Neuron (in vitro differentiated cells): ENCODE results near the gene OTOG.

Source experiments
- H2AFZ ChIP-seq: one replicate; pipeline ENCODE4 v1.6.1; 2013; ENCODE audit warnings: low read depth, mild to moderate bottlenecking, inconsistent platforms, low read length, moderate library complexity
- H3K27me3 ChIP-seq: one replicate; pipeline ENCODE4 v1.6.1; 2013; ENCODE audit warnings: low read length; ENCODE audit not compliant: insufficient read depth
- H3K36me3 ChIP-seq: one replicate; pipeline ENCODE4 v1.6.1; 2013; ENCODE audit warnings: low read length; ENCODE audit not compliant: insufficient read depth
- H3K4me1 ChIP-seq: one replicate; pipeline ENCODE4 v1.6.1; 2013; ENCODE audit warnings: low read length; ENCODE audit not compliant: insufficient read depth
- H3K4me3 ChIP-seq: 2 replicates; pipeline ENCODE4 v1.5.1; 2013; ENCODE audit warnings: mild to moderate bottlenecking, low read length, moderate library complexity
- H3K9me3 ChIP-seq: one replicate; pipeline ENCODE4 v1.6.1; 2013; ENCODE audit warnings: low read length

The OTOG gene

DNA sequence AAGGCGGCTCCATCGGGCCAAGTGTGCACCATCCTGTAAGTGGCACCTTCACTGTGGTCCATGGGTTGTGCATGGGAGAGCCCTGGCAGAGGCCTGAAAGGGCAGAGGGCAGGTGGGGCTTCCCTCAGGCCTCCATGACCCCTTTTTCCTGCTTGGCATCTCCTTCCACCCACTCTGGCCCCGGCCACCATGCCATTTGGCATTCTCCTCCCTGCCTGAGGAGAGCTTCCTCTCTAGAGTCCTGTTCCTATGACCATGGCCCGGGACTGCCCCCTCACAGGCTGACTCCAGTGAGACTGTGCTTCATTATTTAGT lies 4.9 kb downstream of the OTOG start:
- Histone ChIP-seq H3K4me1 (no peaks in the 10 kb centered on the region), H2AFZ (no peak overlapping the region), H3K9me3 (no peaks in the 10 kb centered on the region), H3K36me3 (no peaks in the 10 kb centered on the region), H3K4me3 (no peak overlapping the region), H3K27me3 (peaks cover 13% of the 10 kb centered on the region)

DNA sequence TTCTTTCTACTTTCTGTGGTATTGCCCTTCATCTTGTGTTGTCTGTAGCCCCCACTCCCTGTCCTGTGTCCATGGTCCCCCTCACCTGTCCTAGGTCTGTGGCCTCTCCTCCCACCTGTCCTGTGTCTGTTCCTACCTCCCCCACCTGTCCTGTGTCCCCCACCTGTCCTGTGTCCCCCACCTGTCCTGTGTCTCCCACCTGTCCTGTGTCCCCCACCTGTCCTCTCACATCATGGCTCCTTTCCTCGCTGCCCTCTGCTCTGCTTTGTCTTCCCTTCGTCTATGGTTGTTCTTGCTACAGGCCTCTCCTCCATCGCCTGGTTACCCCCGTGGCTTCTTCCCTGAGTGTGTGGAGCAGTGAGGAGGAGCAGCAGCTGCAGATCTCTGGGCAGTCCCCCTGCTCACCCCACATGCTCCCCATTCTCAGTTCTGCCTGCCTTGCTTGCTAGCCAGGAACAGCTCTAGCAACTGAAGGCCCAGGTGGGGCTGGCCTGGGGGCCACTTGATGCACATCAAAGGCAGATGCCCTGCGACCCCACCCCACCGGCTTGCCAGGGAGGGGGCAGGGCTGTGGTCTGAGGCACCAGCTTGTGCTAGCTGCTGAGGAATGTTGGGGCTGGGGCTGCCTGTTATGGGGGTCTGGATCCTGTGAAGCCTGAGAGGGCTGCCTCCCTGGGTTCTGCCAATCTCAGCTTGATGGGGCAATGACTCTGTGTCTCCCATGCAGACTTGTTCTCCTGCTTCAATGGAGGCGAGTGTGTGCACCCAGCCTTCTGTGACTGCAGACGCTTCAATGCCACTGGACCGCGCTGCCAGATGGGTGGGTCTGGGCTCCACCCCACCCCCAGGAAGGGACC lies 5.6 kb downstream of the OTOG start:
- peaks cover 7% of the 10 kb centered on the region for H3K27me3 ChIP-seq
- H3K9me3 ChIP-seq, result no peaks in the 10 kb centered on the region
- H3K36me3 ChIP-seq, result no peaks in the 10 kb centered on the region
- H3K4me1 ChIP-seq, result no peaks in the 10 kb centered on the region
- no peak overlapping the region for H2AFZ ChIP-seq
- H3K4me3 ChIP-seq, result no peak overlapping the region

DNA sequence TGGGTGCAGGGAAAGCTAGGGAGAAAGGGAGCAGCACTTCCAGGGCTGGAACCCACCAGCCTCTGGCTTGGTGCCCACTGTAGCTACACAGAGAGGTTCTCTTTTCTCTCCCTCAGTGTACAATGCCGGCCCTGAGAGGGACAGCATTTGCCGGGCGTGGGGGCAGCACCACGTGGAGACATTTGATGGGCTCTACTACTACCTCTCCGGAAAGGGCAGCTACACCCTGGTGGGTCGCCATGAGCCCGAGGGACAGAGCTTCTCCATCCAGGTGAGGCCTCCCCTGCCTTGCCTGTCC lies 6.1 kb downstream of the OTOG start:
- H3K9me3 ChIP-seq, result no peaks in the 10 kb centered on the region
- no peaks in the 10 kb centered on the region for H3K4me1 ChIP-seq
- H3K27me3 ChIP-seq, result peaks cover 6% of the 10 kb centered on the region
- no peak overlapping the region for H2AFZ ChIP-seq
- no peak overlapping the region for H3K4me3 ChIP-seq
- no peaks in the 10 kb centered on the region for H3K36me3 ChIP-seq

DNA sequence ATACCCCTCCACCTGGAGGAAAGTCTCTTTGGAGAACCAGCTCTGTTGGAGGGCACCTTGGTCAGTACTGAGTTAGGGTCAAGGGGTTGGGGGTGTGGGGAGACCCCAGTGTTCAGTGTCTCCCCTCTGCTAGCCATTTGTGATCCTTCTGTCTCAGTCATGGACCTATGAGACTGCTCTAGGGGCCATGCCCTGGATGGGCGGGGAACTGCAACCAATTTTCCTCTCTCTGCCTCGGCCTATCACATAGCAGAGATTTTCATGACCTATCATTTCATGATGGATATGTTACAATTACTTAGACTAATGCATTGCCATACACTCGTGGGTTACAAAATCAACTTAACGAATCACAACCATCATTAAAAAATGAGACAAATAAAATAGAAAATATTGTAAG lies 7.4 kb downstream of the OTOG start:
- Histone ChIP-seq H3K9me3 (no peaks in the 10 kb centered on the region), H3K4me3 (no peak overlapping the region), H3K4me1 (no peaks in the 10 kb centered on the region), H3K27me3 (peaks cover 4% of the 10 kb centered on the region), H2AFZ (no peak overlapping the region), H3K36me3 (no peaks in the 10 kb centered on the region)

DNA sequence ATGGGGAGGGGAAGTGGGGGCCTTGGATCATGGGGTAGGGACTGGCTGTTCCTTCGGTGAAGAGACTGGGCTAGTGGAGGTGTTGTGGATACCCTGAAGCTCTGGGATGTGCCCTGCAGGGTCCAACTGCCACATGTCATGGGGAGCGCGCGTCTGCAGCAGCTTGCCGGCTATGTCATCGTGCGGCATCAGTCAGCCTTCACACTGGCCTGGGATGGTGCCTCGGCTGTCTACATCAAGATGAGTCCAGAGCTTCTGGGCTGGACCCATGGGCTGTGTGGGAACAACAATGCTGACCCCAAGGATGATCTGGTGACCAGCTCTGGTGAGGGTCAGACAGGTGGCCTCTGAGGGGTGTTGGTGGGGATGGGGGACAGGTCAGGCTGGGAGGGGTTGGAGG lies 9.9 kb downstream of the OTOG start:
- Histone ChIP-seq H3K4me1 (no peaks in the 10 kb centered on the region), H3K36me3 (no peaks in the 10 kb centered on the region), H3K4me3 (no peak overlapping the region), H2AFZ (no peak overlapping the region), H3K27me3 (peaks cover 2% of the 10 kb centered on the region), H3K9me3 (no peaks in the 10 kb centered on the region)

DNA sequence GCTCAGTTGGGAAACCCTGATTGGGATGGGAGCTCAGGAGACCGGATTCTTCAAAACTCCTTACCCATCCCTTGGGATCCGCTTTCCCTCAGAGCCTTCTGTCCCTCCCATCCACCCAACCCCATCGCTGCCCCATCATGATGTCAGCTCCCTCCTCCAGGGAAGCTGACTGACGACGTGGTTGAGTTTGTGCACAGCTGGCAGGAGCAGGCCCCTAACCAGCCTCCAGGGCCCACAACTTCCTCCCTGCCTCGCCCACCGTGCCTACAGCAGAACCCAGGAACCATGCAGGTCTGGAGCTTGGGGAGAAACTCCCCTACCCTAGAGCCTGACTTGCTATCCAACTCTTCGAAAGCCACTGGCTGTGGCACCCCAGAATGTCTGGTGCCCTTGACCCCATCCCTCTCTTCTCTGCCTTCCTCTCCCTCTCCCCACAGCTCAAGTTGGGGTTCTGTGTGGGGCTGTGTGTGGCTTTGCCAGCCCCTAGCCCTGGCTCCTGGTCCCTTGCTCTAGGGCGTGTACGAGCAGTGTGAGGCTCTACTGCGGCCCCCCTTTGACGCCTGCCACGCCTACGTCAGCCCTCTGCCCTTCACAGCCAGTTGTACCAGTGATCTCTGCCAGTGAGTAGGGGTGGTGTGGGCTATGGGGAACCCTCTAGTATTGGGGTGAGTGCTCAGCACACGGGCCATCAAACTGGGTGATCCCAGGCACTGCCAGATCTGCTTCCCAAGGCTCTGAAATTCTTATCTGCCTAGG lies 11.1 kb downstream of the OTOG start:
- peaks cover 2% of the 10 kb centered on the region for H3K27me3 ChIP-seq
- H3K9me3 ChIP-seq, result no peaks in the 10 kb centered on the region
- no peaks in the 10 kb centered on the region for H3K4me1 ChIP-seq
- no peak overlapping the region for H3K4me3 ChIP-seq
- H2AFZ ChIP-seq, result no peak overlapping the region
- H3K36me3 ChIP-seq, result no peaks in the 10 kb centered on the region

DNA sequence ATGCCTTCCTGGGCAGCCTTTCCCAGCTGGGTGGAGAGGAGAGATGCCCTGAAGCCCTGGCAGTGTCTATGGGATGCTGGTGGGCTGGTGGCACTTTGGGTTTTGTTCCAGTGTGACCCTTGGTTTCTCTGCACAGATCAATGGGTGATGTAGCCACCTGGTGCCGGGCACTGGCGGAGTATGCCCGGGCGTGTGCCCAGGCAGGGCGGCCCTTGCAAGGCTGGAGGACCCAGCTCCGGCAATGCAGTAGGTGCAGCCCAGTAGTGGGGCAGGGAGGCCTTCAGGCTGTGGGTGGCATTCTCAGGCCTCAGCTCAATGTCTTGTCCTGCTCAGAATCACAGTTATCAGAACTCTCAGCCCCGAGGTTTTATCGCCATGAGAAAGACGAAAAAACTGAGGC lies 11.9 kb downstream of the OTOG start:
- Histone ChIP-seq H2AFZ (no peak overlapping the region), H3K4me3 (no peak overlapping the region), H3K9me3 (no peaks in the 10 kb centered on the region), H3K27me3 (peaks cover 2% of the 10 kb centered on the region), H3K4me1 (no peaks in the 10 kb centered on the region), H3K36me3 (no peaks in the 10 kb centered on the region)

DNA sequence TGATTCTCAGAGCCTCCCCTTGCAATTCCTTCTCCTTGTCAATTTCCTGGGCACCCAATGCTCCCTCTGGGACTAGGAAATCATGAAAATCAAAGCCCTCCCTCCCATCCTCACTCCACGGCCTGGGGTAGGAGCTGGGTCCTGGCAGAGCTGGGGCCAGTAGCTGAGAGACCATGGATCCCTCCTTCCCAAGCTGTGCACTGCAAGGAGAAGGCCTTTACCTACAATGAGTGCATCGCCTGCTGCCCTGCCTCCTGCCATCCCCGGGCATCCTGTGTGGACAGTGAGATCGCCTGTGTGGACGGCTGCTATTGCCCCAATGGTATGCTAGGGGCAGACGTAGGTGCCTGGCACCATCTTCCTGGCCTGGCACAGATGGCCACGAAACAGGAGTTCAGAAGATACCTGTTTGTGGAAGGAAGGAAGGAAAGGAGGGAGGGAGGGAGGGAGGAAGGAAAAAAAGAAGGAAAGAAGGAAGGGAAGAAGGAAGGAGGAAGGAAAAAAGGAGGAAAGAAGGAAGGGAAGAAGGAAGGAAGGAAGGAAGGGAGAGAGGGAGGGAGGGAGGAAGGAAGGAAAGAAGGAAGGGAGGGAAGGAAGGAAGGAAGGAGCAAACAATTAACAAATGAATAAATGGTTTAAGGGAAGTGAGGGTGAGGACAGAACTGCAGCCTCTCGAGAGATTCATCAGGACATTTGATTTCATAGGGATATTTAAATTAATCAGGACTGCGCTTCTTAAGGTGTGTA lies 12.5 kb downstream of the OTOG start:
- Histone ChIP-seq H3K4me3 (no peak overlapping the region), H3K36me3 (no peaks in the 10 kb centered on the region), H3K4me1 (no peaks in the 10 kb centered on the region), H3K9me3 (no peaks in the 10 kb centered on the region), H2AFZ (no peak overlapping the region), H3K27me3 (peaks cover 2% of the 10 kb centered on the region)

DNA sequence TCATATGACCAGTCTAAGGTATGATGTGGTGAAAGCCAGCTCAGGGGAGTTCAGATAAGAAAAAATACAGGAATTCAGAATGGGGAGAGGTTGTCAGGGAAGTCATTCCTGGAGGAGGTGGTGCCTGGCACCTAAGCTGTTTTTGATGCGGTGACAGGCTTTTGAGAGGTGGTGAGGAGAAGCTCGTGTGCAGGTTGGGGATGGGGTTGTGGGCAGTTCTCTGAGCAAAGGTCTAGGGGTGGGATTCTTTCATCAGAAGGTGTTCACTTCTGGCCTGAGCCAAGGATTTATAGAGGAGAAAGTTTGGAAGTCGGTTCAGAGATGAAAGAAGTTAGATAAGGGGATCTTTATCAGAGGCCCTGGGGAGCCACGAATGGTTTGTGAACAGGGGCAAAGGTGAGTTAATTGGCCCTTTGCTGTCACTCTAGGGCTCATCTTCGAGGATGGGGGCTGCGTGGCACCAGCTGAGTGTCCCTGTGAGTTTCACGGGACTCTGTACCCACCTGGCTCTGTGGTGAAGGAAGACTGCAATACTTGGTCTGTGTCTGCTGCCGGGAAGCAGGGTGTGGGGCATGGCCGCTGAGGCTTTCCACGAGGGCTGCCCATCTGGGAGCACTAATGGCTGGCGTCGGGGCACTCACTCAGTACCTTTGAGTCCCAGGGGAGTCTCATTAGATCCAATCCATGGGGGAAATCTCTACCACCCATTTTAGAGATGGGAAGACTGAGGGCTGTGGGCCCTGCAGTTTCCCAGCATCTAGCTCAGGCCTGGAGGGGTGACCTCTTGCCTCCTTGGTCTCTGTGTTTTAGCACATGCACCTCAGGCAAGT lies 13.4 kb downstream of the OTOG start:
- no peak overlapping the region for H3K4me3 ChIP-seq
- H3K4me1 ChIP-seq, result no peaks in the 10 kb centered on the region
- no peak overlapping the region for H2AFZ ChIP-seq
- H3K27me3 ChIP-seq, result peaks cover 2% of the 10 kb centered on the region
- H3K36me3 ChIP-seq, result no peaks in the 10 kb centered on the region
- no peaks in the 10 kb centered on the region for H3K9me3 ChIP-seq

DNA sequence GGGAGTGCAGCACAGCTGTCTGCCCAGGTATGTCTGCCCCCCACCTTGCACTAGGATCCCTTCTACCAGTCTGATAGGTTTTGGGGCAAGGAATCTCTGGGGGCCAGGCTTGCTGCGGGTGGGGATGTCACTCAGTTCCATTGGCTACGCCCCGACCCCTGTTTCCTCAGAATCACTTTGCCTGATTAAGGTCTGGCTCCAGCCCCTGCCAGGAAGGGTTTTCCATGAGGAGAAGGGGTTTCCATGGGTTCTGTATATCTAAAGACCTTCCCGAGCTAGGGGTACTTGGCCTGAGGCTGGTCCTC lies 14.0 kb downstream of the OTOG start:
- Histone ChIP-seq H2AFZ (no peak overlapping the region), H3K4me1 (no peaks in the 10 kb centered on the region), H3K36me3 (no peaks in the 10 kb centered on the region), H3K27me3 (no peaks in the 10 kb centered on the region), H3K4me3 (no peak overlapping the region), H3K9me3 (no peaks in the 10 kb centered on the region)

DNA sequence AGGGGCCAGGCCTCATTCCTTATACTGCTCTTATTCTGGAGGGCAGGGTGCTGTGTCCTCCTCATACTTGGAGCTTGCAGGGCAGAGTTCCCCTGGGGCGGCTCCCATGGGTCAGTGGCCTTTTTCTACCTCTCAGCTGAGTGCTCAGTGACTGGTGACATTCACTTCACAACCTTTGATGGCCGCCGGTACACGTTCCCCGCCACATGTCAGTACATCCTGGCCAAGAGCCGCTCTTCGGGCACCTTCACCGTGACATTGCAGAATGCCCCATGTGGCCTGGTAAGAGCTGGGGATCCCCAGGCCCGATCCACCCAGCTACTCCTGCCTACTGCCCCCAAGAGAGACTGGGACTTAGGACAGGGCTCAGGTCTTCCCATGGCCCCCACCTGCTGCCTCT lies 14.5 kb downstream of the OTOG start:
- no peak overlapping the region for H2AFZ ChIP-seq
- H3K9me3 ChIP-seq, result no peaks in the 10 kb centered on the region
- no peak overlapping the region for H3K4me3 ChIP-seq
- H3K4me1 ChIP-seq, result no peaks in the 10 kb centered on the region
- H3K36me3 ChIP-seq, result no peaks in the 10 kb centered on the region
- no peaks in the 10 kb centered on the region for H3K27me3 ChIP-seq

DNA sequence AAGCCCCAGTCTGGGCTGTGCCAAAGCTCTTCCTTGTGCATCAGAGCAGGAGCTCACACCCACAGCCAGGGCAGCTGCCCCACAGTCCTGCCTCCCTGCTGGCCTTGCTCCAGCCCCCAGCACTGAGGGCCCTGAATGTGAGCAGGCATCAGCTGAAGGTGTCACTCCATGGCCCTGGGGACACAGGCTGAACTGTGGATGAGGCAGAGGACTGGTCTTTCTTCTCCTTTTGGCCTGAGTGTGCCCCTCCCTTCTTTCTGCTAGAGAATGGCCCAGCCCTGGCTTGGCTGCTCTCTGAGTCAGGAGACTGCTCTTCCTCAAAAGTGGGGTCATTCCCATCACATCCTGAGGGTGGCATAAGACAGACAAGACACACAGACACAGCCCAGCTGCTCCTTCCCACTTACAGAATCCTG lies 16.2 kb downstream of the OTOG start:
- H3K4me1 ChIP-seq, result no peaks in the 10 kb centered on the region
- no peaks in the 10 kb centered on the region for H3K9me3 ChIP-seq
- H3K27me3 ChIP-seq, result no peaks in the 10 kb centered on the region
- H2AFZ ChIP-seq, result no peak overlapping the region
- no peaks in the 10 kb centered on the region for H3K36me3 ChIP-seq
- no peak overlapping the region for H3K4me3 ChIP-seq
